HG03103 (cell line): ENCODE data around the gene RBM10.

ENCODE experiments used
- ATAC-seq: cut with Tn5 transposase; IDR thresholded peaks from one replicate; pipeline ENCODE4 v1.9.1; 2021; ENCODE audit warnings: low read depth; ENCODE audit not compliant: unreplicated experiment

Gene RBM10

DNA sequence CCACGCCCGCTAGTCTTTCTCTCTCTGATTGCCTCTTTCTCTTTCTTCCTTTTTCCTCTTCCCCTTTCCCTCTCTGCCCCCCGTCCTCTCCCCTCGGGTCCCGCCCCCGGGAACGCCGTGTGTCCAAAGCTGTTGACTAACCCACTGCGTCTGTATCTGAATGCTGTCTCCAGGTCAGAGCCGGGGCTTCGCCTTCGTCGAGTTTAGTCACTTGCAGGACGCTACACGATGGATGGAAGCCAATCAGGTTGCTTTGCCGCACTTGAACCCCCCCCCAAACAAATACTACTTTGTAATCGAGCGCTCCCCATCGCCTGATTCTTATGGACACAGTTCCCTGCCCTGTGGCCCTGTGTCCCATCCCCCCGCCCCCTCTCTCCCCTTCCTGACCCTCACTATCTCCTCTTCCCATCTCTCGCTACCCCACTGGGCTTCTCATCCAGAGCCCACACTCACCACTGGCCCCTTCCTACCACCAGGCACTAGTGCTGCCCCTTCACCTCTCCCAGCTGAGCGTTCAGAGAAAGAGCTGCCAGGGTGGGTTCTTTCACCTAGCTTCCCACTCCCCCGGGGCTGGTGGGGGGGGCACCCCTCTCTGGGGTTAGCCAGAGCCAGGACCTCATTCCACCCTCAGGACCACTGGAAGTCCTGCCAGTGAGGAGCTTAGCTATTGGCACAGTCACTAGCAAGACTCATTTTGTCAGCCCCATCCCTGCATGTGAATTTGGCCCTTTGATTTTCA is 30.0 kb downstream of the RBM10 start:
- no peak for ATAC-seq

GRCh38 chrX:47175588-47175980 is 30.6 kb downstream of the RBM10 start:
- no peak for ATAC-seq

DNA sequence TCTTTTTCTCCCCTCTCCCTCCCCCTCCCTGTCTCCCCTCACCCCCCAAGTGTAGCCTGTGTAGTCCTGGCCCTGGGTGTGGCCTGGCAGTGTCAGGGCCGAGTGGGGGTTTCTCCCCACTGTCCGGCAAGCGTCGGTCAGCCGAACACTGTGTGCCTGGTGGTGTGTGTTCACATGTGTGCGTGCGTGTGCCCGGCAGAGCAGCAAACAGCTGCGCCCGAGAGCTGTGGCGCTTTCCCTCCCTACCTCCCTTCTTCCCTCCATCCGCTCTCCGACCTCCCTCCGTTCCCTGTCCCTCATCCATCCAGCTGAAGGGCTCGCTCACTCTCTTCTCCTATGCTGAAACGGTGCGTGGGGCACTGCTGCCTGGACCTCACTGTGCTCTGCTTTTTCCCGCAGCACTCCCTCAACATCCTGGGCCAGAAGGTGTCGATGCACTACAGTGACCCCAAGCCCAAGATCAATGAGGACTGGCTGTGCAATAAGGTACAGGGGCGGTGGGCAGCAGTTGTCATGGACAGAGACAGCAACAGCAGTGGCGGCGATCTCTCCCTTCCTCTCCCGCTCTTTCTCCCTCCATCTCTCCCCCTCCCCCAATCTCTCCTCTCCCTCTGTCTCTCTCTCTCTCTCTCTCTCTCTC is 31.2 kb downstream of the RBM10 start:
- ATAC-seq: no peak

DNA sequence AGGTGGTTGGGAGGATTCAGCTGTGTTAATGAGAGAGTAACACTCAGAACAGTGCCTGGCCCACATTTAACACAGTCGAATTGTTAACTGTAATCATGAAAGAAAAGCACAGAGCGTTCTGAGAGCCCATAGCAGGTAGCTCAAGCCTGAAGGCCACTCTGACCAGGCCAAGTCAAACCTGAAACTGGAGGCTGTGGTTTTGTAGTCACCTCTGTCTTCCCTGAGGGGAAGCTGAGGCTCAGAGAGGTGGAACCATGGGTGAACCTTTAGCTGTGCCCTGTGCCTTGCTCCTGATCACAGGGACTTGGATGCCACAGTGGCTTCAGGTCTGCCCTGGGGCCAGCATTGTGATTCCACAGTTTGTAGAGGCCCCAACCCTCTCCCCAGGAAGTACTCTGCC is 32.1 kb downstream of the RBM10 start:
- ATAC-seq: no peak

DNA sequence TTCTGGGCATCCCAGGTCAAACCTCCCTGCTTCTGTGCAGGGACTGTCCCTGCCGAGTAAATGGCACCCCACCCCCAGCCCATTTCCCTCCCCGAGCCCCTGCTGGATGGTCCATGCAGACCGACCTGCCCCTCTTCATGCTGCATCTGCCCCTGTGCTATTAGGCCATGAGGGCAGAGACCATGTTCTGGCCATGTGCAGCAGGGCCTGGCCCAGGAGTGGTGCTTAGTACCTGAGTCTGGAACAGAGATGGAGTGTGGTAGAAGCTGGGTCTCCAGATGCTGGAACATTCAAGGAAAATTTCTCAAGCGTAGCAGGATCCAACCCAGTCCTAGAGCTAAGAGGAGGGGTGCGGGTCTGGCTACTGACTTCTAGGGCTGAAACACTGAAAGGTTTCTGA is 33.3 kb downstream of the RBM10 start:
- no peak for ATAC-seq

- no peak for ATAC-seq
These were observed 34.4 kb downstream of the RBM10 start for GRCh38 chrX:47179221-47179927.

DNA sequence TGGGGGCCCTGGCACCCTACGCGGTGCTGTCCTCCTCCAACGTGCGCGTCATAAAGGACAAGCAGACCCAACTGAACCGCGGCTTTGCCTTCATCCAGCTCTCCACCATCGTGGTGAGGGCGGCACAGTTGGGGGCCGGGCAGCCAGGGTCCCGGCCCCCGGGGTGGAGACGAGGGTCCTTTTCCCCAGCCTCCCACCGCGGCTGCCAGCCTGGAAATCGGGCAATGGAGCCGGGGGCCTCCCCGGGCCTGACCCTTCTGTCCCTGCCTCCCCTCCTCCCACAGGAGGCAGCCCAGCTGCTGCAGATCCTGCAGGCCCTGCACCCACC is 34.9 kb downstream of the RBM10 start:
- no peak for ATAC-seq

- ATAC-seq: no peak
These were observed 35.3 kb downstream of the RBM10 start for GRCh38 chrX:47180346-47180745.

- no peak for ATAC-seq
These were observed 36.3 kb downstream of the RBM10 start for GRCh38 chrX:47181301-47181700.

DNA sequence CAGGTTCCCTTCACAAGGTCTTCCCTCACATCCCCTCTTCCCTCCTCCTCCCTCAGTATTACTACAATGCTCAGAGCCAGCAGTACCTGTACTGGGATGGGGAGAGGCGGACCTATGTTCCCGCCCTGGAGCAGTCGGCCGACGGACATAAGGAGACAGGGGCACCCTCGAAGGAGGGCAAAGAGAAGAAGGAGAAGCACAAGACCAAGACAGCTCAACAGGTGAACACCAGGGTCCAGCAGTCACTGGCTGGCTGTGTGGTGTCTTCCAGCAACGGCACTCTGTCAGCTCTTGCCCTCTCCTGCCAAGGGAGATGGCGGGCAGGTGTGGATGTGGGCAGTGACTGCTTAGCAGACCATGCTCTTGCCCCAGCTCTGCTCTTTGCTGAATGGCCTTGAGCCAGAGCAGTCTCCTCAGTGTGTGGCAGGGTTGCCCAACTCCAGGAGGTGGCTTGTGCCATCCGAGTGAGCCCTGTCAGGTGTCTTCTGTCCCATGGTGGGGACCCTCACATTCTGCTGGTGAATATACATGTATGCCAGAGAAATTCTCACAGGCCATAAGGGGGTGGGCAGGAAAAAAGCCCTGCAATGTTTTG is 37.2 kb downstream of the RBM10 start:
- no peak for ATAC-seq

- ATAC-seq: no peak
These were observed 39.5 kb downstream of the RBM10 start for GRCh38 chrX:47184486-47184885.

- ATAC-seq: no peak
These were observed 40.2 kb downstream of the RBM10 start for GRCh38 chrX:47185241-47185640.

GRCh38 chrX:47186096-47186740 is 41.2 kb downstream of the RBM10 start:
- ATAC-seq: no peak

DNA sequence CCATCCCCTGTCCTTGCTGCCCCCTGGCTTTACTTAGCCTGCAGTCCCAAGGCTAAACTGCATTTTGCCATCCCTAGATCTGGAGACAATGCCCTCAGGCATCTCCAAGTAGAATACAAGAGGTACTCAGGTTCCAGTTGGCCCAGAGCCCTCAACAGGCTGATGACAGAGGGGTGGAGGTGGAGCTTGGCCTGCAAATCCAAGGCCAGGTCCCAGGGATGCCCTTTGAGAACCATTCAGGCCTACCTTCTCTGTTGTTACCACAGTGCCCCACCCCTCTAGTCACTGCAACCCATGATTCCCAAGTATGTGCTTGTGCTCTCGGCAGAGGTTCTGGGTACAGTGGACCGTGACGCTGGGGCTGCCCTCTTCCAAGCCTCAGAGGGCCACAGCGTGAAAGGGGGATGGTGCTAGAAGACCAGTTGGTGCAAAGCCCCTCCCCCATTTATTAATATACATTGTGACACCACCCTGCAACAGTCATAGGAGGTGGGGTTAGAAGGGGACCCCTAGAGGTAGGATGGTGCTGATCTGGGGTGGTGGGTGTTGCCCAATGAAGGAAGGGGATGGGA is 42.2 kb downstream of the RBM10 start:
- no peak for ATAC-seq

GRCh38 chrX:47189906-47190305 is 44.9 kb downstream of the RBM10 start:
- ATAC-seq: no peak

GRCh38 chrX:47190445-47191269 is 45.6 kb downstream of the RBM10 start:
- ATAC-seq: peak; percentile 56

GRCh38 chrX:47191331-47191730 is 46.3 kb downstream of the RBM10 start:
- no peak for ATAC-seq

- no peak for ATAC-seq
These were observed 46.9 kb downstream of the RBM10 start for GRCh38 chrX:47191806-47192401.

DNA sequence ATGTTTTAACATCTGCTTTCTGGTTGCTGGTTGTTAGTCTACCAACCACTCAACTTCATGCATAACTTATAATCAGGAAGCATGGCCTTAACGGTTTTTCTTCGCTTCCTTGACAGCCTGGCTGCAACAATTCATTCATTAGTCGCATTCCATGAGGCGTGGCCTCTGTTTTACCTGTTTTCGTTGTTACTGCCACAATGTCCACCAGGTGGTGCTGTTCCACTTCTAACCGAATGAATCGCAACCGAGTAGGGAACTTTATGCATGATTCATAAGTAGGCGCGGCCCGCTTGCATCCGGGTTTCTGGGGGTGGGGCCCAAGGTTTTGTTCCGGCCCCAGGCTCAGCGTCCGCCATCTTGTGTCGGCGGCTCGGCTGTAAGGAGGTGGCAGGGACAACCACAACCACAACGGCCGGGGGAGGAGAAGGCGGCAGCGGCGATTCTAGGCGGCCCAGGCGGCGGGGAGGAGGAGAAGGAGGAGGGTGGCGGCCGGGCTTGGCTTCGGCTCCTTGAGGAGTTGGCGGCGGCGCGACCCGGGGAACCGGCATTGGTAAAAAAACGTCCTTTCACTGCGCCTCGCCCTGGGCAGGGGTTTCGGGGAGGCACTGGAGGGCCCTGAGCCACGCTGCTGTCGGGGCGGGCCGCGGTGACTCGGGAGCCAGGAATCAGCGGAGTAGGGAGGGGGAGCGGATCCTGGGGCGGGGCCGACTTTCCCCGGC is 48.6 kb downstream of the RBM10 start, which contains the start of gene UBA1:
Gene UBA1, plus strand, starts transcription at position 355 of the 719 bp plus-strand sequence. CDS start 4,974 bp downstream, outside the sequence.
- peak; percentile 44 for ATAC-seq
